D721Med (cell line): ENCODE measurements around the gene TXNL4B.

Experiments
- DNase-seq: peaks from one replicate; pipeline ENCODE4 v3.0.0; 2011; ENCODE audit warnings: low spot score; ENCODE audit not compliant: insufficient read length
- FAIRE-seq: peaks from 2 replicates; lab custom pipeline; 2011; peaks lifted over from hg19 to GRCh38; lab: Jason Lieb, UNC
- TF ChIP-seq, protein P1 (sequence below): IDR thresholded peaks from 2 replicates; pipeline ENCODE4 v1.5.1; 2012; ENCODE audit warnings: mild to moderate bottlenecking, control low read depth; ENCODE audit not compliant: insufficient read depth; ENCODE audit errors: missing control alignments

Gene TXNL4B

DNA sequence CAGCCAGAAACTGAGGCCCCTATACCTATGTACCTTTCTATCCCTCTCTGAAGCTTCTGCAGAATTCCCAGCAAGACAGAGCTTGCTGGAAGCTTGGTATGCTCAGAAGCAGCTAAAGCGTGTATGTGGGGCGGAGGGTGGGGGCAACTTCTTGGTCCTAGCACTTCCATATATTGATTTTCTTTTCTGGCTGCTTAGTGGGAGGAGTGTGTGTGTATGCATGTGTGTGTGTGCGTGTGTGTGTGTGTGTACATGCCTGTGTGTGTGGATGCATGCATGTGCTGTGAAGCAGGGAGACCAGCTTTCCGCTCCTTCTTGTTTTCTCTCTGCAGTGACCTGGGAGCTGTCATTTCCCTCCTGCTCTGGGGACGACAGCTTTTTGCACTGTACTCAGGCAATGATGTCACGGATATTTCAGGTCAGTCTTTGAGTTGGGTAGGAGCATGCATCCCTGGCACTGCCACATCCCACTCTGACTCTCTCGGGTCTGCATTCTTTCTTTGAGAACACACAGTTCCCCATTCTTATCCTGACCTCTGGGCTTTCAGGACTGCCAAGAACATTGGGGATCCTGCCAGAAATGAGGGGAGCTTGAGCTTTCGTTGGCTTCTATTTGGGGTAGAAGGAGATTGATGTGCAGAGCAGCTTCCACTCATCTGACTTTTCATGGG is 19.7 kb downstream of the TXNL4B start:
- FAIRE-seq (no peak), DNase-seq (no peak)
- TF ChIP-seq, protein P1, sequence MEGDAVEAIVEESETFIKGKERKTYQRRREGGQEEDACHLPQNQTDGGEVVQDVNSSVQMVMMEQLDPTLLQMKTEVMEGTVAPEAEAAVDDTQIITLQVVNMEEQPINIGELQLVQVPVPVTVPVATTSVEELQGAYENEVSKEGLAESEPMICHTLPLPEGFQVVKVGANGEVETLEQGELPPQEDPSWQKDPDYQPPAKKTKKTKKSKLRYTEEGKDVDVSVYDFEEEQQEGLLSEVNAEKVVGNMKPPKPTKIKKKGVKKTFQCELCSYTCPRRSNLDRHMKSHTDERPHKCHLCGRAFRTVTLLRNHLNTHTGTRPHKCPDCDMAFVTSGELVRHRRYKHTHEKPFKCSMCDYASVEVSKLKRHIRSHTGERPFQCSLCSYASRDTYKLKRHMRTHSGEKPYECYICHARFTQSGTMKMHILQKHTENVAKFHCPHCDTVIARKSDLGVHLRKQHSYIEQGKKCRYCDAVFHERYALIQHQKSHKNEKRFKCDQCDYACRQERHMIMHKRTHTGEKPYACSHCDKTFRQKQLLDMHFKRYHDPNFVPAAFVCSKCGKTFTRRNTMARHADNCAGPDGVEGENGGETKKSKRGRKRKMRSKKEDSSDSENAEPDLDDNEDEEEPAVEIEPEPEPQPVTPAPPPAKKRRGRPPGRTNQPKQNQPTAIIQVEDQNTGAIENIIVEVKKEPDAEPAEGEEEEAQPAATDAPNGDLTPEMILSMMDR: no peak

DNA sequence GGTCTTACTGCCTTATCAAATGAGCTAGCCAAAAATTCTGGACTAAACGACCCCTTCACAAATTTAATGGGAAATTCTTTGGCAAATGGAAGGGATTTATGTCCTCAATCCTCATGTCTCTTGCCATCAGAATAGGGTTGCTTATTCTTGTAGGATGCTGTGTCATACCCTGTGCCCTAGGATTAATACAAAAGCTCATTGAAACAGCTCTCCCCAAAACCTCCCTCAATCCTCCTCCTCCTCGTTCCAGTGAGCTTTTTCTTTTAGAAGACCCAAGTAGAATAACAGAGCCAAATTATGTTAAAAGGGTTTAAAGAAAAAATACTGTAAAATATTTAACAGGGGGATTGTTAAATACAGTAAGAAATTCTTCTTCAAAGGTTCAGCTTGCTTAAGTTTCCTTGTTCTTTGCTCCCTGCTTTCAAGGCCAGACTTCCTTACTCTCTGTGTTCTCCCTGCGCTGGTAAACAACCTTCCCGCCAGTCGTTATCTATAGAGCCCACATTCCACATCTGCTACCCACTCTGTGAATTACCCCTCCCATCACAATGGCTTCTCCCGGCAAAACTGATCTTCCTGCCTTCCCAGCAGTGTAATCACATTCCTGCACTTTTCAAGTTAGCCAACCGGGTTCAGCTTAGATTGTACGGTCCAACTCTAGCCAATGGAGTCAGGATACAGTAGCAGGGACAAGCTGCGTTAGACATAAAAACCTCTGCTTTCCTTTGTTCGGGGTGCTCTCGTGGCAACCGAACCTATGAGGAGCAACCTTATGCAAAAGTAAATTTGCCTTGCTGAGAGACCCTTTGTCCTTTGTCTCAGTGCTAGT is 20.7 kb downstream of the TXNL4B start:
- TF ChIP-seq, protein P1: no peak
- no peak for DNase-seq
- FAIRE-seq: no peak

DNA sequence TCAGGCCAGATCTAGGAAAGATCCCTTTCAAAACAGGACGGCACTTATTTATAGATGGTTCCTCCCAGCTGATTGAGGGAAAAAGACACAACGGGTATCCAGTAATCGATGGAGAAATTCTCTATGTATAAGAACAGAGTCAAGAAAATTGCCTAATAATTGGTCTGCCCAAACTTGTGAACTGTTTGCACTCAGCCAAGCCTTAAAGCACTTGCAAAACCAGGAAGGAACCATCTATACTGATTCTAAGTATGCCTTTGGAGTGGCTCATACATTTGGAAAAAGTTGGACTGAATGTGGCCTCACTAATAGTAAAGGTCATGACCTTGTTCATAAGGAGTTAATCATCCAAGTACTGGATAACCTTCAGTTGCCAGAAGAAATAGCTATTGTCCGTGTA is 24.5 kb downstream of the TXNL4B start:
- no peak for FAIRE-seq
- TF ChIP-seq, protein P1: no peak
- DNase-seq: no peak

DNA sequence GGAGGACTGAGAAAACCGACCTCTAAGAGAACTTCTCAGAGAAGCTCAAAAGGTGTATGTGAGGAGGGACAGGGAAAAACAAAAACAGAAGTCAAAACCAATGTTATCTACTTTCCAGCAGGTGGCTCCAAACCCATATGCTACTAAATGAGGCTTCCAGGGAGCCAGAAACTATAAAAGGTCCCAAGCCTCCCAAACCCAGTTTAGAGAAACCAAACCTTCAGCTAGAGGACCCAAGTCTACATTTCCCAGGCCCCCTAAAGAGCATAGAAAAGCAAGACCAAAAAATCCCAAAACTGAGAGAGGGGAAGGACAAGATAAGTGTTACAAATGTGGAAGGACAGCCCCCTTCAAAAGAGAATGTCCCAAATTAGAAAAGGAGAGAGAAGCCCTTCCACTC is 26.7 kb downstream of the TXNL4B start:
- no peak for DNase-seq
- TF ChIP-seq, protein P1: peak; percentile 63
- FAIRE-seq: no peak

DNA sequence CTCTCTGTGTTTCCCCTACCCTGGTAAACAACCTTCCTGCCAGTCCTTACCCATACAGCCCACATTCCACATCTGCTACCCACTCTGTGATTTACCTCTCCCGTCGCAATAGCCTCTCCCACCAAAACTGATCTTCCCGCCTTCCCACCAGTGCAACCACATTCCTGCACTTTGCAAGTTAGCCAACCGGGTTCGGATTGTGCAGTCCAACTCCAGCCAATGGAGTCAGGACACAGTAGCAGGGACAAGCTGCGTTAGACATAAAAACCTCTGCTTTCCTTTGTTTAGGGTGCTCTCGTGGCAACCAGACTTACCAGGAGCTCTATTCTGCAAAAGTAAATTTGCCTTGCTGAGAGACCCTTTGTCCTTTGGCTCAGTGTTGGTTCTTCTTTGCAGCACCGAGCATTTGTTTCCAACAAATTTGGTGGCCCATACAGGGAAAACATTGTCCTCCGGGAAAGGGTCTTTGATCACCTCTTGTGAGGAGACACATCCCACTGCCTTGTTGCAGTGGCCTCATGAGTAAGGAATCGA is 29.0 kb downstream of the TXNL4B start:
- TF ChIP-seq, protein P1: no peak
- no peak for FAIRE-seq

DNA sequence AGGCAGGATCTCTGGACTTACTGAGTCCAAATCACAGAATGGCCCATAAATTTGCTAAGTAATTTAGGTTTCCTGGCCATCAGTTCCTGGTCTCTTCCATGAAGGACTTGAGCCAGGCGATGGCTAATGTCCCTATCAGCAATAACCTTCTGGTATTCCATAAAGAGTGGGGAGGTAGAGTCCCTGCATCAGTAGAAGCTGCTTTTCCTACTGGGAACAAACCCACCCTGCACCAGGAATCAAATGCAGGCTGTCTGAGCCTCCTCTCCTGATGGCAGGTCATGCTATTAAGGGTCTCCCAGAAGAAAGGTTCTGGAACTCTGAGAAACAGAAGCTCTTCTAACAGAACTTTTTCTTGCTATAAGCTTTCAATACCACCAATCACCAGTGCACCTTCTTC is 31.9 kb downstream of the TXNL4B start:
- TF ChIP-seq, protein P1: no peak
- DNase-seq (no peak), FAIRE-seq (no peak)

More for the DNA sequence above, 29.0 kb downstream of the TXNL4B start:
- no peak for DNase-seq
